Fibroblast of lung (primary cell): ENCODE data around the gene MRPS22.
"Not testable (repeated sequence)": the region's sequence is repeated elsewhere in the genome, so short reads cannot be mapped to it uniquely, and the experiment has no call there.

Experiments
- EZH2 ChIP-seq: IDR thresholded peaks from 2 replicates; pipeline ENCODE4 v1.5.1; 2012; ENCODE audit warnings: low read length, control low read depth, mild to moderate bottlenecking; ENCODE audit errors: missing control alignments
- TF ChIP-seq, protein P1 (sequence below), 2 donors: IDR thresholded peaks in 1 of 2; conservative IDR thresholded peaks in 1 of 2; 1 replicate in 1 of 2; 2 replicates in 1 of 2; pipeline ENCODE4 v1.5.1; 2011 to 2012; ENCODE audit warnings: low read length in 2 of 2, control low read depth in 1 of 2, inconsistent platforms in 1 of 2, low read depth in 1 of 2, mild to moderate bottlenecking in 1 of 2

- TF ChIP-seq, protein P1, sequence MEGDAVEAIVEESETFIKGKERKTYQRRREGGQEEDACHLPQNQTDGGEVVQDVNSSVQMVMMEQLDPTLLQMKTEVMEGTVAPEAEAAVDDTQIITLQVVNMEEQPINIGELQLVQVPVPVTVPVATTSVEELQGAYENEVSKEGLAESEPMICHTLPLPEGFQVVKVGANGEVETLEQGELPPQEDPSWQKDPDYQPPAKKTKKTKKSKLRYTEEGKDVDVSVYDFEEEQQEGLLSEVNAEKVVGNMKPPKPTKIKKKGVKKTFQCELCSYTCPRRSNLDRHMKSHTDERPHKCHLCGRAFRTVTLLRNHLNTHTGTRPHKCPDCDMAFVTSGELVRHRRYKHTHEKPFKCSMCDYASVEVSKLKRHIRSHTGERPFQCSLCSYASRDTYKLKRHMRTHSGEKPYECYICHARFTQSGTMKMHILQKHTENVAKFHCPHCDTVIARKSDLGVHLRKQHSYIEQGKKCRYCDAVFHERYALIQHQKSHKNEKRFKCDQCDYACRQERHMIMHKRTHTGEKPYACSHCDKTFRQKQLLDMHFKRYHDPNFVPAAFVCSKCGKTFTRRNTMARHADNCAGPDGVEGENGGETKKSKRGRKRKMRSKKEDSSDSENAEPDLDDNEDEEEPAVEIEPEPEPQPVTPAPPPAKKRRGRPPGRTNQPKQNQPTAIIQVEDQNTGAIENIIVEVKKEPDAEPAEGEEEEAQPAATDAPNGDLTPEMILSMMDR (conservative IDR thresholded peaks at IDR 0.05 in 1 of 2, IDR thresholded peaks at IDR 0.05 in 1 of 2; ENCODE audit: low read depth in 1 of 2, low read length in 2 of 2): not testable (repeated sequence)
- not testable (repeated sequence) for TF ChIP-seq EZH2
Observed at GRCh38 chr3:139334675-139335074, 9.1 kb upstream of the MRPS22 start.
